H54 (cell line): ENCODE results near the gene ARHGEF16.

Source experiments
- DNase-seq: peaks from one replicate; pipeline ENCODE4 v3.0.0; 2011; ENCODE audit warnings: low spot score, mixed read lengths; ENCODE audit not compliant: insufficient read length
- FAIRE-seq: peaks from 3 replicates; lab custom pipeline; 2011; peaks lifted over from hg19 to GRCh38; lab: Jason Lieb, UNC
- POLR2A ChIP-seq: IDR thresholded peaks from 2 replicates; pipeline ENCODE4 v1.6.1; 2011; ENCODE audit warnings: low read depth, mild to moderate bottlenecking, low read length

ARHGEF16 gene

DNA sequence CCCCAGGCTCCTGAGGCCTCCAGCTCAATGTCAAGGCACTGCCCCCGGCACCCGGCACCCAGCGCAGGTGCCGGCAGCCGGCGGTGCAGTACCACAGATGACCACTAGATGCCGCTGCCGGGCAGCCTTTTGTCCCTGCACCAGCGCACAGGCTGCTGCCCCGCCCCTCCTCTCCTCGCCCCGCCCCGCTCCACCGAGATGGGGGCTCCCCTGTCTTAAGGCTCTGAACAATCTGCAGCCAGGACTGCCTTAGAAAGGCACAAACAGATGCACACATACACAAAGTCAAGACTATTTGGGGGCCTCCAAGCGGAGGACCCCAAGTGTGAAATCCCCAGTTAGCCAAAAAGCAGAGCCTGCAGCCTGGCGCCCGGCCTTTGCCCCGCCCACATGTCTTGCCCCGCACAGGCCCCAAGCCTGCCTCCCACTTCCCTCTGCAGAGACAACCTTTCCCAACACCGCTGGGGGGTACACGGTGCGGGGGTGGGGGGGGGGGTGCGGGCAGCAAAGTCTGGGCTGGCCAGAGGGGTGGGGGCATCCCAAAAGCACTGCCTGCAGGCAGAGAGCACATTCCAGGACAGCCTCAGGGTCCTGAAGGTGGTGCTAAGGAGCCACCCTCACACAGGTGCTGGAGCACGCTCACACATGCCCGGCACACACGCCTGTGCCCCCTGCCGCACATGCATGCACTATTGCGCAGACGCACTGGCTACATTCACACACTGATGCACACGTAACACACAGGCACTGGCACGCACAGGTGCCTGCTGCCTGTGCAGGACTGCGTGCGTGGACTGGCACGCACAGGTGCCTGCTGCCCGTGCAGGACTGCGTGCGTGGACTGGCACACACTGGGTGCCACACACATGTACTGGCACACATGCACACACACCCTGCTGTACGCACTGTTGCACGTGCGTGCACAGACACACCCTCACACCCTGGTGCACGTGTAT lies 37.1 kb downstream of the ARHGEF16 start:
- DNase-seq (no peak), FAIRE-seq (no peak)
- TF ChIP-seq POLR2A = no peak

GRCh38 chr1:3492545-3493246 lies 38.2 kb downstream of the ARHGEF16 start:
- no peak for DNase-seq
- no peak for FAIRE-seq
- TF ChIP-seq POLR2A = no peak

DNA sequence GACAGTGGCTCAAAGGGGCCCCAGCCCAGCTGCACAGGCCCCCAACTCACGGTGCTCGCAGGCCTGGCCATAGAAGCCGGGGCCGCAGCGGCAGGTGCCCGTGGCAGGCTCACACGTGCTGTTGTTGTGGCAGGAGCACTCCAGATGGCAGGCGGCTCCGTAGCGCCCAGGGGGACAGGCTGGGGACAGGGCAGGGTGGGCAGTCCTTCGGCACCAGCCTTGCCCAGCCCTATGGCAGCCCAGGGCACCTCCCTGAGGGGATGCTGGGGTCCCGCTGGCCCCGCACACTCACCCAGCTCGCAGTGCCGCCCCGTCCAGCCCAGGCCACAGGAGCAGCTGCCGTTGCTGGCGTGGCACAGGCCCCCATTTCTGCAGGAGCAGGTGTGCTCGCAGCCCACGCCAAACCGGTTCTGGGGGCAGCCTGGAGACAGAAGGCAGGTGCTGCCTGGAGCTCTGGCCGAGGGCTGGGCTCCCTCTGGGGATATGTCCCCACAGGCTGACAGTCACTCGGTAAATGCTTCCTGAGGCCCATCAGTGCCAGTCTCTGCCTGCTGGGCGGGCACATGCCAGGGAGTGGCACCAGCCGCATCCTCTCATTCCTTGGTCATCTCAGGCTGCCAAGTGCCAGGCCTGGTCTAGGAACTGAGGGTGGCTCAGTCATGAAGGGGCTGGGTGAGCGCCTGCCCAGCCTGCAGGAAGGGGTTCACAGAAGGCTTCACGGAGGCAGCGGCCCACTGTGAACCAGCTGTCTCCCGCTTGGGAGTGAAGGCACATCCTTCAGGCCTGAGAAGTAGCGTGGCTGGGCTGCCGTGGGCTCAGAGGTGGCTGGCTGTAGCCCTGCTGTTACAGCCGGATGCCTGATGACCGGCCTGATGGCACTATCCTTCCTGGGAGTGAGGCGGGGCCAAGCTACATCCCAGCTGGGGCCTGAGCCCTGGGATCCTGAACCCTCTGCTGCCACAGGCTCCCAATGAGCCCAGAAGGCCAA lies 40.1 kb downstream of the ARHGEF16 start:
- TF ChIP-seq POLR2A = no peak
- FAIRE-seq = no peak
- DNase-seq = no peak

- TF ChIP-seq POLR2A = no peak
- FAIRE-seq (peak; percentile 20), DNase-seq (peak; percentile 58)
Measured at GRCh38 chr1:3495776-3496745, 41.6 kb downstream of the ARHGEF16 start.

DNA sequence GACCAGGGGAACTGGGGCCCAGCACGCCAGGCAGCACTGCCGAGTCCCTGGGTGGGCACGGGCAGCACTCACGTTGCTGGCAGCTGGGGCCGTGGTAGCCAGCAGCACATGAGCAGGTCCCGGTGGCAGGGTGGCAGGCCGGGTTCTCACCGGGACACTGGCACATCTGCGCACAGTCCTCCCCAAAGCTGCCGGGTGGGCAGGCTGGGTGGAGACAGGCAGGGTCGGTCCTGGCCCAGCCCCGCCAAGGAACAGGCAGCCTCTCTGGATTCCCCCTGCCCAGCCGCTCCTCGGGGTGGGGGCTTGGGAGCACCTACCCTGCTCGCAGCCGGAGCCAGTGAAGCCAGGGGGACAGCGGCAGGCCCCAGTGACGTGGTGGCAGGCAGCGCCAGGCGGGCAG lies 42.5 kb downstream of the ARHGEF16 start:
- DNase-seq = no peak
- FAIRE-seq = no peak
- no peak for TF ChIP-seq POLR2A

GRCh38 chr1:3497521-3497920 lies 43.1 kb downstream of the ARHGEF16 start:
- DNase-seq (no peak), FAIRE-seq (no peak)
- TF ChIP-seq POLR2A = no peak

DNA sequence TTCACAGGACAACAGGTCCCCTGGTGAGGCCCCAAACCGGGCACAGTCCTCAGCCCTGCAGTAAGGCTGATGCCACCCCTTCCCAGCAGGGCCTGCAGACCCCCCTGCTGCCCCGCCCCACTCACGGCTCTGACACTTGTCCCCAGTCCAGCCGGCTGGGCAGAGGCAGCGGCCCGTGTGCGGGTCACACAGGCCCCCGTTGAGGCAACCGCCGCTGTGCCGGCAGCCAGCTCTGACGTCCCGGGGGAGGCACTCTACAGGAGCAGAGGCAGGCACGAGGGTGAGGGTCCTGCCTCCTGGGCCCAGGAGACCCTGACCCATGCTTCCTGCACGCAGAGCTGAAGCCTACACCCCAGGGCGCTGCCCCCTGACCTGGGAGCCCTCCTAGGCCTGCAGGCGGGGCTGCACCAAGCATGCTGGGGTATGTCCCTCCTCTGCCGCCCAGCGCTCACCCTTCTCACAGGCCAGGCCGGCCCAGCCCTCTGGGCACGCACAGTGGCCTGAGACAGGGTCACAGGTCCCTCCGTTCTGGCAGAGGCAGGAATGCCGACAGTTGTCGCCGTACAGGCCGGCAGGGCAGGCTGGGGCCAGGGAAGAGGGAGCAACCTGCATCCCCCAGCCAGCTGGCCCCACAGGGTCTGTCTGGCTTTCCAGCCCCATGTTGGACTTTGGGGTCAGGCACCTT lies 43.9 kb downstream of the ARHGEF16 start:
- no peak for TF ChIP-seq POLR2A
- DNase-seq (no peak), FAIRE-seq (no peak)

- FAIRE-seq = no peak
- no peak for TF ChIP-seq POLR2A
- no peak for DNase-seq
Measured at GRCh38 chr1:3498986-3499385, 44.5 kb downstream of the ARHGEF16 start.

- TF ChIP-seq POLR2A = no peak
- FAIRE-seq (no peak), DNase-seq (no peak)
Measured at GRCh38 chr1:3499611-3500010, 45.1 kb downstream of the ARHGEF16 start.

DNA sequence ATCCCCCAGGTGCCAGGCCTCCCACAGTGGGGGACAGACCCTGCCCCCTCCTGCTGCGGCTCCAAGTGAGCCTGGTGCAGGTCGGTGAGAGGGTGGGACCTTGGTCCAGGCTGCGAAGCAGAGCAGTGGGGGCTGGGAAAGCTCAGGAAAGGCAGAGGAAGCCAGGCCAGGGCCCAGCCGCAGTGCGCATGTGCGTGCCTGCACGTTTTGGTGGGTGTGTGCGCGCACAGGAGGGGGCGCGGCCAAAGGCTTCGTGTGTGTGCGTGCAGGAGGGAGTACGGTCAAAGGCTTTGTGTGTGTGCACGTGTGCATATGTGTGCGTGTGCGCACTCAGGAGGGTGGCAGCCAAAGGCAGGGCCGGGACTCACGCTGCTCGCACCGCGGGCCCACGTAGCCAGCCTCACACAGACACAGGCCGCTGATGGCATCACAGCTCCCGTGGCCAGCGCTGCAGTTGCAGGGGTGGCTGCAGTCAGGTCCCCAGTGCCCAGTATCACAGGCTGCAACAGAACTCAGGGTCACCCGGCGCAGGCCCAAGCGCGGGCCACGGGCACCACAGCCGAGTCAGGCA lies 45.9 kb downstream of the ARHGEF16 start:
- DNase-seq (no peak), FAIRE-seq (no peak)
- TF ChIP-seq POLR2A = no peak

- DNase-seq = no peak
- no peak for FAIRE-seq
- no peak for TF ChIP-seq POLR2A
Measured at GRCh38 chr1:3501437-3501836, 47.0 kb downstream of the ARHGEF16 start.
